Measurements from ENCODE around the gene NFIB.

DNA sequence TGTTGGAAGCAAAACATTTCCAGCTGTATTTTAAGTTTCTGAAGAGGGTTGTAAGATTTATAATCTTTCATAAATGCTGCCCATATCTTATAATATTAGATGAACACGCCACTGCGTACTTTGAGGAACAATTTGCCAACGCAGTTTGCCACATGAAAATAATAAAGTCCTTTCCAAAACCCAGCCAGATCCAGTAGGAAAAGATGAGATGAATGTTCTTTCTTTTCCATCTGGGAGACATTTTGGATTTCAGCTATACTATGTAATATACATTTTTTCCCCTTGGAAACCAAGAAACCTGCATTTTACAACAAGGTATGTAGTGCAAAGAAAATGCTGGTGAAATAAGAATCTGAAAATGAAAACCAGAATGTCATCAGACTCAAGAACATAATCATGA lies 125.4 kb downstream of the NFIB start:
- TF ChIP-seq, protein P1, sequence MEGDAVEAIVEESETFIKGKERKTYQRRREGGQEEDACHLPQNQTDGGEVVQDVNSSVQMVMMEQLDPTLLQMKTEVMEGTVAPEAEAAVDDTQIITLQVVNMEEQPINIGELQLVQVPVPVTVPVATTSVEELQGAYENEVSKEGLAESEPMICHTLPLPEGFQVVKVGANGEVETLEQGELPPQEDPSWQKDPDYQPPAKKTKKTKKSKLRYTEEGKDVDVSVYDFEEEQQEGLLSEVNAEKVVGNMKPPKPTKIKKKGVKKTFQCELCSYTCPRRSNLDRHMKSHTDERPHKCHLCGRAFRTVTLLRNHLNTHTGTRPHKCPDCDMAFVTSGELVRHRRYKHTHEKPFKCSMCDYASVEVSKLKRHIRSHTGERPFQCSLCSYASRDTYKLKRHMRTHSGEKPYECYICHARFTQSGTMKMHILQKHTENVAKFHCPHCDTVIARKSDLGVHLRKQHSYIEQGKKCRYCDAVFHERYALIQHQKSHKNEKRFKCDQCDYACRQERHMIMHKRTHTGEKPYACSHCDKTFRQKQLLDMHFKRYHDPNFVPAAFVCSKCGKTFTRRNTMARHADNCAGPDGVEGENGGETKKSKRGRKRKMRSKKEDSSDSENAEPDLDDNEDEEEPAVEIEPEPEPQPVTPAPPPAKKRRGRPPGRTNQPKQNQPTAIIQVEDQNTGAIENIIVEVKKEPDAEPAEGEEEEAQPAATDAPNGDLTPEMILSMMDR (CRISPR knock-in tag; IDR thresholded peaks at IDR 0.05) = no peak
- TF ChIP-seq, protein P2, sequence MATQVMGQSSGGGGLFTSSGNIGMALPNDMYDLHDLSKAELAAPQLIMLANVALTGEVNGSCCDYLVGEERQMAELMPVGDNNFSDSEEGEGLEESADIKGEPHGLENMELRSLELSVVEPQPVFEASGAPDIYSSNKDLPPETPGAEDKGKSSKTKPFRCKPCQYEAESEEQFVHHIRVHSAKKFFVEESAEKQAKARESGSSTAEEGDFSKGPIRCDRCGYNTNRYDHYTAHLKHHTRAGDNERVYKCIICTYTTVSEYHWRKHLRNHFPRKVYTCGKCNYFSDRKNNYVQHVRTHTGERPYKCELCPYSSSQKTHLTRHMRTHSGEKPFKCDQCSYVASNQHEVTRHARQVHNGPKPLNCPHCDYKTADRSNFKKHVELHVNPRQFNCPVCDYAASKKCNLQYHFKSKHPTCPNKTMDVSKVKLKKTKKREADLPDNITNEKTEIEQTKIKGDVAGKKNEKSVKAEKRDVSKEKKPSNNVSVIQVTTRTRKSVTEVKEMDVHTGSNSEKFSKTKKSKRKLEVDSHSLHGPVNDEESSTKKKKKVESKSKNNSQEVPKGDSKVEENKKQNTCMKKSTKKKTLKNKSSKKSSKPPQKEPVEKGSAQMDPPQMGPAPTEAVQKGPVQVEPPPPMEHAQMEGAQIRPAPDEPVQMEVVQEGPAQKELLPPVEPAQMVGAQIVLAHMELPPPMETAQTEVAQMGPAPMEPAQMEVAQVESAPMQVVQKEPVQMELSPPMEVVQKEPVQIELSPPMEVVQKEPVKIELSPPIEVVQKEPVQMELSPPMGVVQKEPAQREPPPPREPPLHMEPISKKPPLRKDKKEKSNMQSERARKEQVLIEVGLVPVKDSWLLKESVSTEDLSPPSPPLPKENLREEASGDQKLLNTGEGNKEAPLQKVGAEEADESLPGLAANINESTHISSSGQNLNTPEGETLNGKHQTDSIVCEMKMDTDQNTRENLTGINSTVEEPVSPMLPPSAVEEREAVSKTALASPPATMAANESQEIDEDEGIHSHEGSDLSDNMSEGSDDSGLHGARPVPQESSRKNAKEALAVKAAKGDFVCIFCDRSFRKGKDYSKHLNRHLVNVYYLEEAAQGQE (IDR thresholded peaks at IDR 0.05; ENCODE audit: borderline replicate concordance in 1 of 2, low read depth in 1 of 2, low read length in 2 of 2) = no peak
- TF ChIP-seq ZNF350 (CRISPR knock-in tag; IDR thresholded peaks at IDR 0.05; ENCODE audit: borderline replicate concordance, low read depth) (no peak), KLF16 (CRISPR knock-in tag; IDR thresholded peaks at IDR 0.05) (no peak)

Data from HepG2 (cell line).